GM06990 (cell line): Measurements from ENCODE around the gene RHOT2.

Experiments
- DNase-seq: peaks from one replicate; pipeline ENCODE4 v3.0.0-alpha.2; 2011; ENCODE audit not compliant: insufficient read length; ENCODE audit errors: extremely low read depth
- H3K27me3 ChIP-seq: replicated peaks from 2 replicates; pipeline ENCODE4 v1.6.0; 2011; ENCODE audit warnings: low read length; ENCODE audit not compliant: control insufficient read depth, insufficient read depth
- H3K36me3 ChIP-seq: 2 replicates; pipeline ENCODE4 v1.5.1; 2011; ENCODE audit warnings: low read length; ENCODE audit not compliant: control insufficient read depth, insufficient read depth
- H3K4me3 ChIP-seq: replicated peaks from 2 replicates; pipeline ENCODE4 v1.5.1; 2011; ENCODE audit warnings: low read depth, mild to moderate bottlenecking, control low read depth, low read length
- CTCF ChIP-seq: IDR thresholded peaks from 2 replicates; pipeline ENCODE4 v1.5.1; 2011; ENCODE audit warnings: low read length, control low read depth, mild to moderate bottlenecking, inconsistent platforms; ENCODE audit not compliant: insufficient read depth, poor library complexity, severe bottlenecking

RHOT2 gene

GRCh38 chr16:624526-625070 lies 43.3 kb upstream of the RHOT2 start:
- DNase-seq = no peak
- no peaks in the 10 kb centered on the region for H3K27me3 ChIP-seq
- no peak overlapping the region for H3K4me3 ChIP-seq
- no peak for TF ChIP-seq CTCF
- no peaks in the 10 kb centered on the region; the same call in 1 of the 2 replicates for H3K36me3 ChIP-seq

GRCh38 chr16:625117-625976 lies 42.6 kb upstream of the RHOT2 start:
- Histone ChIP-seq H3K27me3 (no peaks in the 10 kb centered on the region), H3K36me3 (no peaks in the 10 kb centered on the region; the same call in 1 of the 2 replicates), H3K4me3 (no peak overlapping the region)
- no peak for DNase-seq
- TF ChIP-seq CTCF = no peak

- no peaks in the 10 kb centered on the region for H3K27me3 ChIP-seq
- no peak overlapping the region for H3K4me3 ChIP-seq
- TF ChIP-seq CTCF = no peak
- no peak for DNase-seq
- no peaks in the 10 kb centered on the region; the same call in 1 of the 2 replicates for H3K36me3 ChIP-seq
These were observed 41.8 kb upstream of the RHOT2 start for GRCh38 chr16:625977-626765.

- no peak for TF ChIP-seq CTCF
- no peak overlapping the region for H3K4me3 ChIP-seq
These were observed 41.0 kb upstream of the RHOT2 start for GRCh38 chr16:626787-627453.

GRCh38 chr16:627454-628239 lies 40.3 kb upstream of the RHOT2 start:
- no peak for DNase-seq
- Histone ChIP-seq H3K36me3 (no peaks in the 10 kb centered on the region; the same call in 1 of the 2 replicates), H3K4me3 (no peak overlapping the region), H3K27me3 (no peaks in the 10 kb centered on the region)
- TF ChIP-seq CTCF = no peak

More at GRCh38 chr16:626787-627453, 41.0 kb upstream of the RHOT2 start:
- no peaks in the 10 kb centered on the region for H3K27me3 ChIP-seq
- no peak for DNase-seq
- no peaks in the 10 kb centered on the region; the same call in 1 of the 2 replicates for H3K36me3 ChIP-seq
